ENCODE measurements around the gene SLC6A12.

SLC6A12 gene

DNA sequence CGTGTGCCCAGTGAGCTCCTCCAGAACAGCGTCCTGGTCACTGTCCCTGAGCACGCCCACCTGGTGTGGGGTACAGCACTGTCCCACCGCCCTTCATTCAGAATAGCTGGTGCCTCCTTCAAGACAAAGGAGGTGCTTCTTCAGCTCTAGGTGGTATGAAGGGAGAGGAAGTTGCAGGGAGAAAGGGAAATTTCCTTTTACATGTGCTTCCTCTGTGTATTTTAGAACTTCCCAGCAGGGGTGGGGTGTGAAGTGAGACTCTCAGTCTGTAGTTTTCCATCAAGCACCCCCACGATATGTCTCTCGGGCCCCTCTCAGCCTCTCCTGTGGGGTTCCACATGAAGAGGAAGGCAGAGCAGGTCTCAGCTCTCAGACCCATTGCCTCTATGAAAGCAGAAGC, 1.2 kb upstream of the SLC6A12 start:
- TF ChIP-seq, protein P1, sequence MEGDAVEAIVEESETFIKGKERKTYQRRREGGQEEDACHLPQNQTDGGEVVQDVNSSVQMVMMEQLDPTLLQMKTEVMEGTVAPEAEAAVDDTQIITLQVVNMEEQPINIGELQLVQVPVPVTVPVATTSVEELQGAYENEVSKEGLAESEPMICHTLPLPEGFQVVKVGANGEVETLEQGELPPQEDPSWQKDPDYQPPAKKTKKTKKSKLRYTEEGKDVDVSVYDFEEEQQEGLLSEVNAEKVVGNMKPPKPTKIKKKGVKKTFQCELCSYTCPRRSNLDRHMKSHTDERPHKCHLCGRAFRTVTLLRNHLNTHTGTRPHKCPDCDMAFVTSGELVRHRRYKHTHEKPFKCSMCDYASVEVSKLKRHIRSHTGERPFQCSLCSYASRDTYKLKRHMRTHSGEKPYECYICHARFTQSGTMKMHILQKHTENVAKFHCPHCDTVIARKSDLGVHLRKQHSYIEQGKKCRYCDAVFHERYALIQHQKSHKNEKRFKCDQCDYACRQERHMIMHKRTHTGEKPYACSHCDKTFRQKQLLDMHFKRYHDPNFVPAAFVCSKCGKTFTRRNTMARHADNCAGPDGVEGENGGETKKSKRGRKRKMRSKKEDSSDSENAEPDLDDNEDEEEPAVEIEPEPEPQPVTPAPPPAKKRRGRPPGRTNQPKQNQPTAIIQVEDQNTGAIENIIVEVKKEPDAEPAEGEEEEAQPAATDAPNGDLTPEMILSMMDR (IDR thresholded peaks at IDR 0.05; ENCODE audit: control extremely low read depth, extremely low read depth, low read depth, missing control alignments) = no peak
- no peak for DNase-seq (ENCODE audit: extremely low spot score)
- ChIA-PET POLR2A (no interaction called here), CTCF (interaction anchor here (0.7 kb wide), 2 partner anchors 15 to 41 kb away, joined by 3 read pairs; no protein-coding TSS in a partner anchor)

DNA sequence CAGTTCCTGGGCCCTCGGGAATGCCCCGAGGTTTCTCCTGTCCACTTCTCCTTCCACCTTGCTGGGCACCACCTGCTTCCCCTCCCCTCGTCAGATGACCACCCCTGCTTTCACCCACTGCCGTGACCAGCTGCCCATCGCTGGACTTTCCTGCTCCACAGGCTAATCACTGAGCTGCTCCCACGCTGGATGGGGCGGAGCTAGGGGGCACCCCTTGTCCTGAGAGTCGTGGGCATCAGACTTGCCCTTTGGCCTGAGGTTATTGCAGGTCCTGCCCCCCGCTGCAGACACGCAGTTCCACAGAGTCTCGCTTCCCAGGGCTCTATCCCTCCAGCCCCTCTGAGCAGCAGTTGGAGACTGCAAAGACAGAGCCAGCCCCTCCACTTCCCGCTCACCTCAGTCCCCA, 427 bp downstream of the SLC6A12 start:
- TF ChIP-seq, protein P1 (IDR thresholded peaks at IDR 0.05; ENCODE audit: control extremely low read depth, extremely low read depth, low read depth, missing control alignments) = no peak
- CTCF ChIA-PET = interaction anchor here (1.3 to 1.4 kb wide), 2 partner anchors 11 to 17 kb away, joined by 3 read pairs; no protein-coding TSS in a partner anchor
- POLR2A ChIA-PET = no interaction called here
- no peak for DNase-seq (ENCODE audit: extremely low spot score)

GRCh38 chr12:212715-213526, 1.0 kb downstream of the SLC6A12 start:
- CTCF ChIA-PET = interaction anchor here (1.3 to 3.6 kb wide), 3 partner anchors 7 to 18 kb away, joined by 3 to 16 read pairs (median 3); no protein-coding TSS in a partner anchor
- POLR2A ChIA-PET = no interaction called here
- no peak for DNase-seq (ENCODE audit: extremely low spot score)
- TF ChIP-seq, protein P1 (IDR thresholded peaks at IDR 0.05; ENCODE audit: control extremely low read depth, extremely low read depth, low read depth, missing control alignments) = no peak

DNA sequence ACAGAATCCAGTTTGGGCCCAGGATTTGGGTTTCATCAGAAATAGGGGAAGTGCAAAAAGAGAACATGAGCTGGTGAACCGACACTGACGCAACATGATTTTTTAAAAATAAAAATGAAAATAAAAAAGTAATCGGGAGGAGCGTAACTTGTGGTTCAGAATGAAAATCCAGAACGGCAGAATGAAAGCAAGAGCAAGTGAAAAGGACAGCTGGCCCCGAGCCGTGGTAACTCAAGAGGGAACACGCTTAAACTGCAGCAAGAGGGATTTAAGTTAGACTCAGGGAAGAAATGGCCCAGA, 1.6 kb downstream of the SLC6A12 start:
- DNase-seq (ENCODE audit: extremely low spot score) = no peak
- TF ChIP-seq, protein P1 (IDR thresholded peaks at IDR 0.05; ENCODE audit: control extremely low read depth, extremely low read depth, low read depth, missing control alignments) = no peak
- POLR2A ChIA-PET = no interaction called here
- CTCF ChIA-PET = interaction anchor here (1.3 to 3.6 kb wide), 3 partner anchors 8 to 18 kb away, joined by 3 to 16 read pairs (median 3); no protein-coding TSS in a partner anchor

DNA sequence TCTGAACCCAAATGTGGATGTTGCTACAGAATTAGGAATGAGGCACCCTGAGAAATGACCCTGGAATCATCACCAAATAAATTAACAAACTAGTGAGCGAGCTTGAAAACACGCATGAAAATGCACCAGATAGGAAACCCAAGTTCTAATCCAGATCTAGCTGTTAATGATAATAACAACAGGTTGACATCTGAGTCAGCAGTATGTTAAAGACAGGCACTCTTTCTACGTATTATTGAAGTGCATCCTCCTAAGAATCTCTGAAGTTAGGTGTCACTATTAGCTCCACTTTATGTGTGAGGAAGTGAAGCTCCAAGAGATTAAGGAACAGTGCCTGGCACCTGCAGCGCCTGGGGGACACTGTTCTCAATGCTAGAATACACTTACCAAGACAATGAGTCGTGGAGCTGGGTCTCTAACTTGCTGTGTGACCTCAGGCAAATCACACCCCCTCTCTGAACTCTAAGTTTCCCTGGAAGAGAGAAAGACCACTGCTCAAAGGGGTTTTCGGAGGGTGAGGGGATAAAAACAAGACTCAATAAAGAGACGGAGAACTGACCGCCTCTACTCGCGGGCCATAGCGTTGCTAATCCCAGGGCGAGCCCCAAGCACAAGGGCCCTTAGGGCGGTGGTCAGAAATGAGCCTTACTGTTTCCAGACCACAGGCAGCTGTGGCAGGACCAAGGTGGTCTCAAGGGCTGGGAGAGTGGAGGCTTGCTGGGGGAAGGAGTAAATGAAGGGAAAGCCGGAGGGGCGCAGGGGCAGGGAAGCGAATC, 2.1 kb downstream of the SLC6A12 start:
- ChIA-PET CTCF (interaction anchor here (0.8 to 3.6 kb wide), 3 partner anchors 8 to 19 kb away, joined by 3 to 16 read pairs (median 3); no protein-coding TSS in a partner anchor), POLR2A (no interaction called here)
- TF ChIP-seq, protein P1 (IDR thresholded peaks at IDR 0.05; ENCODE audit: control extremely low read depth, extremely low read depth, low read depth, missing control alignments) = no peak
- DNase-seq (ENCODE audit: extremely low spot score) = no peak

DNA sequence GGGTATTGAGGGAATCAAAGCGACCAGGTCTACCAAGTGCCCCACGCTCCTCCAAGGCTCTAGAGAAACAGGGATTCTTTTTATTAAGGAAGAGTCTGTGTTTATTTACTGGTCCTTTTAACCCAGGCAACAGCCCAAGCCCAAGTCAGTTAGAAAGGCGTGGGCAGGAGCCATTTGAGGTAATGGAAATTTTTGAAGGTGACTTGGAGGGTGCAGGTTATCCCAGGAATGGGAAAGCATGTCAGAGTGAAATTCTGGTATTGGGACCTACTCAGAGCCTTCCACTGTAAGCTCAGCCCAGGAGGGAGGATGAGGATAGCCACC, 2.9 kb downstream of the SLC6A12 start:
- DNase-seq (ENCODE audit: extremely low spot score) = no peak
- ChIA-PET POLR2A (no interaction called here), CTCF (interaction anchor here (0.8 to 3.6 kb wide), 3 partner anchors 9 to 17 kb away, joined by 3 to 16 read pairs (median 3); no protein-coding TSS in a partner anchor)
- TF ChIP-seq, protein P1 (IDR thresholded peaks at IDR 0.05; ENCODE audit: control extremely low read depth, extremely low read depth, low read depth, missing control alignments) = no peak
